Spinal cord (tissue), 10 donors: ENCODE measurements around the gene NDUFAF8. TPM values are rescaled to one million over a fixed set of nuclear protein-coding genes. Genes with fewer than 3 reads are reported as not detected.

Experiments
- DNase-seq, 6 donors: peaks; one replicate each; pipeline versions ENCODE4 v3.0.0 to v3.0.0-alpha.2; 2013 to 2015; ENCODE audit warnings: low spot score in 6 of 6, low read depth in 4 of 6
- H3K27ac ChIP-seq: one replicate; pipeline ENCODE4 v1.5.1; 2013; ENCODE audit warnings: low read depth, low read length, control low read depth
- H3K27me3 ChIP-seq: one replicate; pipeline ENCODE4 v1.6.1; 2013; ENCODE audit warnings: low read length; ENCODE audit not compliant: control insufficient read depth, insufficient read depth
- H3K36me3 ChIP-seq: one replicate; pipeline ENCODE4 v1.6.1; 2013; ENCODE audit warnings: low read length; ENCODE audit not compliant: control insufficient read depth, insufficient read depth
- H3K4me1 ChIP-seq: one replicate; pipeline ENCODE4 v1.6.1; 2013; ENCODE audit warnings: low read length; ENCODE audit not compliant: control insufficient read depth, insufficient read depth
- H3K4me3 ChIP-seq: one replicate; pipeline ENCODE4 v1.5.1; 2013; ENCODE audit warnings: low read depth, low read length, control low read depth
- H3K9me3 ChIP-seq: one replicate; pipeline ENCODE4 v1.6.1; 2013; ENCODE audit warnings: low read length; ENCODE audit not compliant: control insufficient read depth, insufficient read depth
- WGBS: methylation state at CpG from one replicate; pipeline ENCODE4 v1.1.5; 2013; ENCODE audit warnings: missing lambda C conversion rate; ENCODE audit not compliant: insufficient coverage; 5-methylcytosine and 5-hydroxymethylcytosine counted together
- polyA plus RNA-seq, 2 donors: library from polyadenylated mRNA; unstranded; fragments of 120-200 nt; gene quantifications; one replicate each; pipeline ENCODE4 v1.2.1, GENCODE V29; 2013; ENCODE audit not compliant: insufficient read length in 2 of 2
- total RNA-seq, 2 donors: library from RNA; depleted of rRNA in 1 of 2; stranded (reverse); fragments of 120-200 nt in 1 of 2; fragments of >200 nt in 1 of 2; gene quantifications; one replicate each; pipeline versions ENCODE4 v1.2.3 to v1.2.4, GENCODE V29; 2013 to 2014
- donor health status: healthy.

NDUFAF8 gene
- total and polyA plus RNA-seq, 4 donors = 9.4 to 87.6 (median 73.9) TPM

- H3K27ac ChIP-seq = no peak overlapping the region
Observed at GRCh38 chr17:81287152-81287551, 48.0 kb downstream of the NDUFAF8 start.

GRCh38 chr17:81287741-81288430 is 48.8 kb downstream of the NDUFAF8 start:
- H3K36me3 ChIP-seq = peaks cover 77% of the 10 kb centered on the region
- H3K27me3 ChIP-seq = no peaks in the 10 kb centered on the region
- H3K4me3 ChIP-seq = no peak overlapping the region
- 90% methylated on average over 7 of the region's 16 CpGs for WGBS
- DNase-seq = no peak
- no peak overlapping the region for H3K27ac ChIP-seq
- H3K9me3 ChIP-seq = no peaks in the 10 kb centered on the region
- H3K4me1 ChIP-seq = peaks cover 40% of the 10 kb centered on the region

More at GRCh38 chr17:81287152-81287551, 48.0 kb downstream of the NDUFAF8 start:
- Histone ChIP-seq H3K27me3 (no peaks in the 10 kb centered on the region), H3K4me3 (no peak overlapping the region), H3K4me1 (peaks cover 40% of the 10 kb centered on the region), H3K9me3 (no peaks in the 10 kb centered on the region), H3K36me3 (peaks cover 81% of the 10 kb centered on the region)
- WGBS = 95% methylated on average over 21 of the region's 21 CpGs
- no peak for DNase-seq

GRCh38 chr17:81288715-81289114 is 49.6 kb downstream of the NDUFAF8 start:
- peaks cover 44% of the 10 kb centered on the region for H3K4me1 ChIP-seq

GRCh38 chr17:81289627-81290026 is 50.5 kb downstream of the NDUFAF8 start:
- H3K4me3 ChIP-seq = no peak overlapping the region
- H3K9me3 ChIP-seq = no peaks in the 10 kb centered on the region
- no peak overlapping the region for H3K27ac ChIP-seq
- H3K36me3 ChIP-seq = peaks cover 65% of the 10 kb centered on the region
- WGBS = 96% methylated on average over 21 of the region's 21 CpGs
- no peaks in the 10 kb centered on the region for H3K27me3 ChIP-seq
- no peak for DNase-seq
- H3K4me1 ChIP-seq = peaks cover 52% of the 10 kb centered on the region

More at GRCh38 chr17:81288715-81289114, 49.6 kb downstream of the NDUFAF8 start:
- H3K36me3 ChIP-seq = peaks cover 69% of the 10 kb centered on the region
- 89% methylated on average over 6 of the region's 8 CpGs for WGBS
- no peaks in the 10 kb centered on the region for H3K9me3 ChIP-seq
- no peak overlapping the region for H3K4me3 ChIP-seq
- no peak overlapping the region for H3K27ac ChIP-seq
- DNase-seq = no peak
- no peaks in the 10 kb centered on the region for H3K27me3 ChIP-seq

GRCh38 chr17:81290230-81290629 is 51.1 kb downstream of the NDUFAF8 start:
- no peaks in the 10 kb centered on the region for H3K27me3 ChIP-seq
- H3K4me1 ChIP-seq = peaks cover 47% of the 10 kb centered on the region
- no peak for DNase-seq
- H3K9me3 ChIP-seq = no peaks in the 10 kb centered on the region
- WGBS = 93% methylated on average over 3 of the region's 5 CpGs
- no peak overlapping the region for H3K4me3 ChIP-seq
- H3K27ac ChIP-seq = no peak overlapping the region
- H3K36me3 ChIP-seq = peaks cover 61% of the 10 kb centered on the region

Other genes with a start within 250 kb of the NDUFAF8 start
- gene CHMP6, start 247.5 kb upstream of the NDUFAF8 start, total RNA-seq = 10 to 100 TPM; 10.2 to 11.9 TPM
- gene CHMP6, start 247.5 kb upstream of the NDUFAF8 start, polyA plus RNA-seq = 10 to 100 TPM; 36.3 to 43.1 TPM
- 10 to 100 TPM; 16.8 to 24.2 TPM for gene BAIAP2, start 204.2 kb upstream of the NDUFAF8 start, total RNA-seq
- 10 to 100 TPM; 51.5 to 55.6 TPM for gene BAIAP2, start 204.2 kb upstream of the NDUFAF8 start, polyA plus RNA-seq
- gene PVALEF, start 73.8 kb upstream of the NDUFAF8 start, total RNA-seq = under 1 TPM in 1 of 2 donors, not detected in 1; 0.11 TPM
- gene PVALEF, start 73.8 kb upstream of the NDUFAF8 start, polyA plus RNA-seq = under 1 TPM; 0.73 to 0.90 TPM
- gene AATK, start 73.1 kb upstream of the NDUFAF8 start, total RNA-seq = 10 to 100 TPM; 41.9 to 94.4 TPM
- 100 to 1,000 TPM; 128 to 149 TPM for gene AATK, start 73.1 kb upstream of the NDUFAF8 start, polyA plus RNA-seq
- 10 to 100 TPM in 1 of 2 donors, 1 to 10 TPM in 1; 7.2 to 13.6 TPM for gene CEP131, start 16.4 kb upstream of the NDUFAF8 start, total RNA-seq
- gene CEP131, start 16.4 kb upstream of the NDUFAF8 start, polyA plus RNA-seq = 10 to 100 TPM; 23.0 to 26.6 TPM
- 10 to 100 TPM in 1 of 2 donors, 1 to 10 TPM in 1; 7.7 to 13.6 TPM for gene TEPSIN, start 263 bp upstream of the NDUFAF8 start, total RNA-seq
- gene TEPSIN, start 263 bp upstream of the NDUFAF8 start, polyA plus RNA-seq = 10 to 100 TPM; 24.8 to 33.8 TPM
- 10 to 100 TPM; 26.7 to 52.3 TPM for gene SLC38A10, start 56.0 kb downstream of the NDUFAF8 start, total RNA-seq
- 10 to 100 TPM; 65.8 to 76.8 TPM for gene SLC38A10, start 56.0 kb downstream of the NDUFAF8 start, polyA plus RNA-seq
- gene BAHCC1, start 156.1 kb downstream of the NDUFAF8 start, total RNA-seq = 10 to 100 TPM in 1 of 2 donors, 1 to 10 TPM in 1; 9.3 to 10.3 TPM
- gene BAHCC1, start 156.1 kb downstream of the NDUFAF8 start, polyA plus RNA-seq = 10 to 100 TPM; 30.7 to 33.4 TPM